NCI-H748 (cell line): ENCODE results near the gene GIGYF2.
"Not testable (repeated sequence)": the region's sequence is repeated elsewhere in the genome, so short reads cannot be mapped to it uniquely, and the experiment has no call there.

Source experiments
- DNase-seq: peaks from one replicate; lab custom pipeline; 2025; ENCODE audit not compliant: unreplicated experiment; lab: John Stamatoyannopoulos, UW

Gene GIGYF2

DNA sequence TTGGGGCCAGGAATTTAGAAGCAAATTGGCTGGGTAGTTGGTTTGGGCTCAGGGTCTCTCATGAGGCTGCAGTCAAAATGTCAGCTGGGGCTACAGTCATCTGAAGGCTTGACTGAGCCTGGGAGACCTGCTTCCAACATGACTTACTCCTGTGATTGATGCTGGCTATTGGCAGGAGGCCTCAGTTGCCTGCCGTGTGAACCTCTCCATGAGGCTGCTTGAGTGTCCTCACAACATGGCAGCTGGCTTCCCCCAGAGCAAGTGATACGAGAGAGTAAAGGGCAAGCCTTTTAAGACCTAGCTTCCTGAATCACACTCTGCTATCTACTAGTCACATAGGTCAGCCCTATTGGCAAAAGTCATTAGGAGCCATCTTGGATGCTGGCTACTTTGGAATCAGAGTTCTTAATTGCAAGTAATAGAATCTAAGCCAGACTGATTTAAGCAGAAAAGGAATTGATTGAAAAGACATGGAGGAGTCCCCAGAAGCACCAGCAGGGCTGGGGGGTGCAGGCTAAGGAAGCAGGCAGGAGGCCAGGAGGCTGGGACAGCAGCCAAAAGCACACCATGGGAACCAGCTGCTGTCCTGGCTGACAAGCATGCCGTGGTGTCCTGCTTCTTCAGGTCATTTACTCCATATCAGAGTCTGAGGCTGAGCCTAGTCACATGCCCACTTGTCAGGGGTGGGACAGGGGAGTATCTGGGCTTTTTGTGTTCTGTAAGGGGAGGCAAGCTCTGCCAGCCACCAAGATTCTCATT, 7.8 kb upstream of the GIGYF2 start:
- DNase-seq: no peak

DNA sequence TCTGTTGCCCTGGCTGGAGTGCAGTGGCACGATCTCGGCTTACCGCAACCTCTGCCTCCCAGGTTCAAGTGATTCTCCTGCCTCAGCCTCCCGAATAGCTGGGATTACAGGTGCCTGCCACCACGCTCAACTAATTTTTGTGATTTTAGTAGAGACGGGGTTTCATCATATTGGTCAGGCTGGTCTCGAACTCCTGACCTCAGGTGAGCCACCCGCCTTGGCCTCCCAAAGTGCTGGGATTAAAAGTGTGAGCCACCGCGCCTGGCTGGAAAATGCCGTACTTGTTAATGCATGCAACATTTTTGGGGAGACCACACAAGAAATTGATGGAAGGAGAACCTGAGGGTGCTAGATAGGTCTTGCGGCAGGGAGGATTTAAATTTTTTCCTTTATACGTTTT, 6.0 kb upstream of the GIGYF2 start:
- not testable (repeated sequence) for DNase-seq

GRCh38 chr2:232693344-232693743, 3.8 kb upstream of the GIGYF2 start:
- DNase-seq: no peak

GRCh38 chr2:232696609-232697058, 497 bp upstream of the GIGYF2 start:
- no peak for DNase-seq

DNA sequence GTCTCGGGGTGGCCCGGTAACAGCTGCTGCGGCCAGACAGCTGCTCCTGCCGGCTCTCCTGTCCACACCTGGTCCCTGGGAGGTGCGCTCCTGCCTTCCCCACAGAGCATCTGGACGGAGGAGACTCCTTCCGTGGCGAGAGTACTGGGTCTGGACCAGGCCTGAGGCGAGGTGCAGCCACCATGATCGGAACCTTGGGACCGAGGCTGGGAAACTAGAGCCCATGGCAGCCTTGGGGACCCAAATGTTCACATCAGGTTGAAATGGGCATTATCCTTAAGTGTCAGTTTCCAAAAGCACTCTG, 628 bp downstream of the GIGYF2 start:
- DNase-seq: peak; percentile 65

GRCh38 chr2:232698556-232699091, 1.5 kb downstream of the GIGYF2 start:
- no peak for DNase-seq

DNA sequence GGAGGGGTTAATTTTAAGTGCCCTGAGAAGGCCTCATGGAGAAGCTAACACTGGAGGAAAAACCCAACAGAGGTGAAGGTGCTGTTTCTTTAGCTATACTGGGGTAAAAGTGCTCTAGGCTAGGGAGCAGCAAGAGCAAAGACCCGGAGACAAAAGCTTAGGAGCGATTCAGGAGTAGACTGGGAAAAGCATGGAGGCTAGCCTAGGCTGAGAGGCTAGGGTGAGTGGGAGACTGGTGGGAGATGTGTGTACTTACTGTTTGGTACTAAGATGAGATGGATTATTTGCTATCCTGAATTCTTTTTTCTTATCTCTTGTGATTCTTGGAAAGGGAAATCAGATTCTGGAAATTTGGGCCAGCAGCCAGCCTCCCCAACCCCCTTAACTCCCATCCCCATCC, 2.0 kb downstream of the GIGYF2 start:
- no peak for DNase-seq

- no peak for DNase-seq
Observed at GRCh38 chr2:232700154-232700553, 3.0 kb downstream of the GIGYF2 start.

DNA sequence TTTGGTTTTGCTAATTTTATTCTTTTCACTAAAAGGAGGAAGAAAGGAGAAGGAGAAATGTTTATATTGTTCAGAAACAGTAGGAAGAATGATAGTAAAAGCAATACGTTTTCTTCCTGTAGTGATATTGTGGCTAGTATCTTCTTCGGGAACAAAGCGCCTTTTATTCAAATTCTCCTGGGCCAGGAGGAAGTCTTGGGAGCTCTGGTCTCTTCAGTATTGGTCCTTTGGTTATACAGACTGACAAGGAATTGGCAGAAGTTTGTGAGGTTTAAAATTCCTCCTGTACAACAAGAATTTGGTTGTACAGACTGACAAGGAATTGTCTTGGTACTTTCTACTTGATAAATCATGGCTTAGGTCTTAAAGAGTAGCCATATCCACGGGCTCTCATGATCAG, 9.9 kb downstream of the GIGYF2 start:
- no peak for DNase-seq

DNA sequence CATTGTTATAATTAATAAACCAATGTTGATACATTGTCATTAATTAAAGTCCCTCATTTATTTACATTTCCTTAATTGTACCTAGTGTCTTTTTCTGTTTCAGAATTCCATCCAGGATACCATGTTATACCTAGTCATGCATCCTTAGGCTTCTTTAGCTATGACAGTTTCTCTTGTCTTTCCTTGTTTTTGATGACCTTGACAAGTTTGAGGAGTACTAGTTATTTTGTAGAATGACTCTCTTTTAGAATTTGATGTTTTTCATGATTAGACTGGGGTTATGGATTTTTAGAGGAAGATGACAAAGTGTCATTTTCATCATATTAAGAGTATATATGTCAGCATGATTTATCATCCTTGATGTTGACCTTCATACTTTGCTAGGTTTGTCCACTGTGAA, 16.4 kb downstream of the GIGYF2 start:
- no peak for DNase-seq

DNA sequence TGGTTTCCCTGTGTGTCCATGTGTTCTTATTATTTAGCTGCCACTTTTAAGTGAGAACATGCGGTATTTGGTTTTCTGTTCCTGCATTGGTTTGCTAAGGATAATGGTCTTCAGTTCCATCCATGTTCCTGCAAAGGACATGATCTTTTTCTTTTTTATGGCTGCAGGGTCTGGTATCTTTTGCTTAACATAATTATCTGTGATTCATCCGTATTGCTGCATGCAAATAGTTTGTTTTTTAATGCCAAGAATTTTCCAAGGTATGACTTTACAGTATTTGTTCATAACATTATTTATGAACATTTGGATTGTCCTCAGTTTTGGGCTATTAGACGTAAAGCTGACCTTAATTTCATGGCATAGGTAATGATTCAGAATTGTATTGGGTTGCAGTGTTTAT, 17.8 kb downstream of the GIGYF2 start:
- no peak for DNase-seq

DNA sequence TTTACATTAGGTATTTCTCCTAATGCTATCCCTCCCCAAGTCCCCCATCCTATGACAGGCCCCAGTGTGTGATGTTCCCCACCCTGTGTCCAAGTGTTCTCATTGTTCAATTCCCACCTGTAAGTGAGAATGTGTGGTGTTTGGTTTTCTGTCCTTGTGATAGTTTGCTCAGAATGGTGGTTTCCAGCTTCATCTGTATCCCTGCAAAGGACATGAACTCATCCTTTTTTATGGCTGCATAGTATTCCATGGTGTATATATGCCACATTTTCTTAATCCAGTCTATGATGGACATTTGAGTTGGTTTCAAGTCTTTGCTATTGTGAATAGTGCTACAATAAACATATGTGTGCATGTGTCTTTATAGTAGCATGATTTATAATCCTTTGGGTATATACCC, 22.9 kb downstream of the GIGYF2 start:
- DNase-seq: not testable (repeated sequence)

DNA sequence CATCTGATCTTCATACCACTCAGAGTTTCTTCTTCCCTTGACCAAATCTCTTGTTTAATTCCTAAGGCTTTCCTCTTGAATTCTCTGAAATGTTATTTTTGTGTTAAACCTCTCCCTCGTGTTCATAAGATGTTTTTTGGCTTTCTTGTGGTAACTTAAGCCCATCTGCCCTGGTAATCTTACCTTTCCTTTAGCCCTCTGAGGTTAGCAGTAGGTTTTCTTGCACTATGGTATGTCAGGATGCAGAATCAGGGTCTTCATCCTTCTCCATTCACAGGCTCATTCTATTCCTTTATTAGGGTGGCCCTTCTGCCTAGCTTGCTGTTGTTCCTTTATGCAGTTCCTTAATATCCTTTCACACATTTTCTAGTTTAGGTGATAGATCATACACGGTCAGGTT, 24.1 kb downstream of the GIGYF2 start:
- no peak for DNase-seq

DNA sequence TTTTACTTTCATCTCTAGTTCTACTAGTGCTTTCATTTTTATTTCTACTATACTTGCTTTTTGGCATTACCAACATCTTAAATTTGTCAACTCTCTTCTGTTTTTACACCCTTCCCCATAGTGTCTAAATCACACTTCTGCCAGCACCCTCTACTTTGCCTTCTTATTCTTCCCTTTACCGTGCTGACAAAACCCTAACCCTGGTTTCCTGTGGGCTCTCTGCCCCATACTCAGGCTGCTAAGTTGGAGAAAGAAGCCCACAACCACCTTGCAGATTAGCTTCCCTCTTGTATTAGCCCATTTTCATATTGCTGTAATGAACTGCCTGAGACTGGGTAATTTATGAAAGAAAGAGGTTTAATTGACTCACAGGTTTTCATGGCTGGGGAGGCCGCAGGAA, 24.8 kb downstream of the GIGYF2 start:
- no peak for DNase-seq

DNA sequence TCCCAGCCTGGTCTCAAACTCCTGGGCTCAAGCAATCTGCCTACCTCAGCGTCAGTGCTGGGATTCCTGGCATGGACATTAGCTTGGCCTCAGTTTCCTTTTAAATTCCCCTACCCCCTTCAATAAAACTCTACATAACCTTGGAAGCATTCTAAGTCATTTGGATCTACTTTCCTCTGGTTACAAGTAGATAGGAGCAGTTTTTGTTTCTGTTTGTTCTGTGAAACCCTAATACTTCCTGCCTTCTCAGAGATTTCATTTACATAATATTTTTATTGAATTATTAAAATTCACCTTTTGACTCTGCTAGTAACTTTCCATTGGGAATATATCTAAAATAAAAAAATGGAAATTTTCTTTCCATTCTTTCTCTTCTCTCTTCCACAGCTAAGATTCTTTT, 25.9 kb downstream of the GIGYF2 start:
- DNase-seq: no peak

DNA sequence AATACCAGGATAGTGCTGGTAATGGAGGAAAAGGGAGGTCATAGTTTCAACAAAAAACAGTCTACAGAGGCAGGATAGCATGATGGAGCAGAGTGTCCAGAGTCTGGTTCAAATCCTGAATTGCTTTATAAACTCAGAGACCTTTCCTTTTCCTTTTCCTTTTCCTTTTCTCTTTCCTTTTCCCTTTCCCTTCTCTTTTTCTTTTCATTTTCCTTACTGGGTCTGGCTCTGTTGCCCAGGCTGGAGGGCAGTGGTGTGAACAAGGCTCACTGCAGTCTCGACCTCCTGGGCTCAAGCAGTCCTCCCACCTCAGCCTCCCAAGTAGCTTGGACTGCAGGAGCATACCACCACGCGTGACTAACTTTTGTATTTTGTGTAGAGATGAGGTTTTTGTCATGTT, 31.7 kb downstream of the GIGYF2 start:
- no peak for DNase-seq

DNA sequence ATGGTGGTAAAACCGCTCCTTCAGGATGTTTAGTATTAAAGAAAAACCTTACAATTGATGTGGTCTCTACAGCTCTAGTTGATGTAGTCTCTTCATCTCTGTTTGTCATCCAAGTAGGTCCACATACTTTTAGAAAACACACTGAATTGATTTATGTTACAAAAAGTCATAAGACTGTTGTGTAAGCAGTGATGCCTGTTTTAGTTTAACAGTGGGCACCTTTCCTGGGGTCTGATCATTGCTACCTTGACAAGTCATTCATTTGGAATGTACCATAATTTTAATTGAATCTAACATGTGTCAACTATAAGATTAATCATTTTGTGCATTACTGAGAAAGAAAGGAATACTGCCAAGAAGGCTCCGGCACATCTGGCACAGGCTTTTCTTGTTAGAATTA, 34.3 kb downstream of the GIGYF2 start:
- DNase-seq: no peak

GRCh38 chr2:232741294-232741693, 44.2 kb downstream of the GIGYF2 start:
- DNase-seq: no peak

DNA sequence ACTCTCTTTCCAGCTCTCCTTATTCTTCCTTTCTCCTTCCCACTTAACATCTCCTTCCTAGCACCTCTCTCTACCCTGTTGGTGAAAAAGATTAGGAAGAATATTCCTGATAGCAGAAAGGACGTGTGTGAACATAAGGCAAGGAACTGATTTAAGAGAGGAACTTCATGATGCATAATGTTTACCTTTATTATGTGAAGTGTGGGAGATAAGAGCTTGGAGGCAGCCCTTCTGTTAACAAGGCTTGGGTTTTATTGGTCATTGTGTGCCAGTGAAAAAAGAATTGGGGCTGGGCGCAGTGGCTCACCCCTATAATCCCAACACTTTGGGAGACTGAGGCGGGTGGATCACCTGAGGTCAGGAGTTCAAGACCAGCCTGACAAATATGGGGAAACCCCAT, 44.8 kb downstream of the GIGYF2 start:
- no peak for DNase-seq

DNA sequence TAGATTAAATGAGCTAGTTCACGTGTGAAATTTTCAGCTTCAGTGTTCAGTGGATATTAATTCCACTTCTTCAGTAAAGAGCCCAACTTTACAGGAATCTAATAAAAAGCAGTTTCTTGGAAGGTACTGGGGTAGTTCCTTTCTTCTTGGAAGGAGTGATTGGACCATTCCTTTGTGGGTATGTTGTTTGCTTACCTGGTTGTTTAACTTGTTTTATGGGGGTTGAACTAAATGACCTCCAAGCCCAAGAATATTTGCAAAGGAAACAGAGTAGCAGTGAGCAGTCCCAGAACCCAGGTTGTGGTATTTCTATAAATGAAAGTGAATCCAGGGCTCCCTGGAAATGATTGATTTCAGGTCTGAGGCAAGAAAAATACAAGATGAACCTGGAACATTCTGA, 47.8 kb downstream of the GIGYF2 start:
- no peak for DNase-seq

DNA sequence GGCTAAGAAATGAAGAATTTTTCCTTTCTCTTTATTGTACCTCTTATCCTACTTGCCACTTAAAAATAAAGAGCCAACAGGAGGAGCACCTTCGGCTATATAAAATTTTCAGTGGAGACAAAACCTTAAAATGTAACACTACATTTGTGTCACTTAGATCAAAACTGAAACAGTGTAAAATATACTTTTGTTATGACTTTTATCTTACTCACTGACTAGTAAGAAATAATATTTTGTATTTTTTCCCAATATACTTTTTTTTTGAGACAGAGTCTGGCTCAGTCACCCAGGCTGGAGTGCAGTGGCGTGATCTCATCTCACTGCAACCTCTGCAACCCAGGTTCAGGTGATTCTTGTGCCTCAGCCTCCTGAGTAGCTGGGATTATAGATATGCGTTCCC, 50.9 kb downstream of the GIGYF2 start:
- DNase-seq: no peak

GRCh38 chr2:232749331-232749730, 52.2 kb downstream of the GIGYF2 start:
- no peak for DNase-seq

- no peak for DNase-seq
Observed at GRCh38 chr2:232750135-232750671, 53.1 kb downstream of the GIGYF2 start.
